GM19438 (cell line): Measurements from ENCODE around the gene TRIP6.
"Not testable (repeated sequence)": the region's sequence is repeated elsewhere in the genome, so short reads cannot be mapped to it uniquely, and the experiment has no call there.

Source experiments
- ATAC-seq: cut with Tn5 transposase; IDR thresholded peaks from one replicate; pipeline ENCODE4 v1.9.1; 2021; ENCODE audit warnings: low read depth; ENCODE audit not compliant: unreplicated experiment

The TRIP6 gene

DNA sequence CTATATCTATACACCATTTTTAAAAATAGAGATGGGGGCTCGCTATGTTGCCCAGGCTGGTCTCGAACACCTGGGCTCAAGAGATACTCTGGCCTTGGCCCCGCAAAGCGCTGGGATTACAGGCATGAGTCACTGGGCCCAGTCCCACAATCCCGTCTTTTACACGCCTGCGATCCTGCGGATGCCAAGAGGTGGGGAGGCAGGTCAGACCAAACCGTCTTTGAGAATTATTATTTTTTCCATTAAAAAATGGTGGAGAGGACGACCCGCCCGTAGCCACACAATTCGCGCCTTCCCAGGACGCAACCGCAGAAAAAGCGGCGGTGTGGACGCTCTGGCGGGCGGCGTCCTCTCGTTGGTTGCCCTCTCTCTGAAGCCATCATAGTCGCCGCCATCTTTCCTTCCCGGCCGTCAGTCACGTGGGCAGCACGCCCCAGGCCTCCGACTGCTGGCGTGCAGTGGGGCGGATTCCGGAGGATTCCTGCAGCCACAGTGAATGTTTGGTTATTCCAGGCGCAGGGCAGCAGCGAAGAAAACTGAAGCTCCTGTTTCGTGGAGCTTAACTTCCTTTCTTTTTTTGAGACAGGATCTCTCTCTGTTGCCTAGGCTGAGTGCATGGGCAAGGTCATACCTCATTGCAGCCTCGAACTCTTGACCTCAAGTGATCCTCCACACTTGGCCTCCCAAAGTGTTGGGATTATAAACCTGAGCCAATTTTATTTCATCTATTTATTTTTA is 29.9 kb upstream of the TRIP6 start:
- ATAC-seq, result peak; percentile 72

DNA sequence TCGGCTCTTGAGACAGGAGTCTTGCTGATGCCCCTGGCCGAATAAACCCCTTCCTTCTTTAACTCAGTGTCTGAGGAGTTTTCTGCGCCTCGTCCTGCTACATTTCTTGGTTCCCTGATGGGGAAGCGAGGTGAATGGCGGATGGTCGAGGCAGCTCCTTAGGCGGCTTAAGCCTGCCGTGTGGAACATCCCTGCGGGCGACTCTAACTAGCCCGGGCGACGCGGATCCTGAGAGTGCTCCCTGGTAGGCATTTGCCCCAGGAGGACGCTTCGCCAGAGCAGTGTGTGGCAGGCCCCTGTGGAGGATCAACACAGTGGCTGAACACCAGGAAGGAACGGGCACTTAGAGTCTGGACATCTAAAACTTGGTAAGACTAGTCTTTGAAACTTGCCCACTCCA is 27.8 kb upstream of the TRIP6 start:
- no peak for ATAC-seq

DNA sequence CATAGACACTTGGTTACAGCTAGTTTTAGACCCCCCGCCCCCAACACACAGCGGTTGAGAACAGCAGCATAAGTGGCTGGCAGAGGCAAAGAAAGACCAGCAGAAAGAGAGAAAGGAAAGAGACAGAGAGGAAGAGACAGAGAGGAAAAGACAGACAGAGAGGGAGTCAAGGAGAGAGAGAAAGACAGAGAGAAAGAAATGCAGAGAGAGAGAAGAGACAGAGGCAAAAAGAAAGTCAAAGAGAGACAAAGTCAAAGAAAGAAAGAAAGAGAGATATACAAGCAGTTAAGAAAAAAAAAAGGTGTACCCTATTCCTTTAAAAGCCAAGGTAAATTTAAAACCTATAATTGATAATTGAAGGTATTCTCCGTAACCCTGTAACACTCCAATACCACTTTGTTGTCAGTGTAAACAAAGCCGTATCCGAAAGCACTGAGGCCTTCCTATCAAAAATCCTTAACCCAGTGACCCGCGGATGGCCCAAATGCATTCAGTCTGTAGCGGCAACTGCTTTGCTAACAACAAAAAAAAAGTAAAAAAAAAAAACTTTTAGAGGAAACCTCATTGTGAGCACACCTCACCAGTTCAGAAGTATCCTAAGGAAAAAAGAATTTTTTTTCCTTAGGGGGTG is 26.6 kb upstream of the TRIP6 start:
- ATAC-seq, result no peak

DNA sequence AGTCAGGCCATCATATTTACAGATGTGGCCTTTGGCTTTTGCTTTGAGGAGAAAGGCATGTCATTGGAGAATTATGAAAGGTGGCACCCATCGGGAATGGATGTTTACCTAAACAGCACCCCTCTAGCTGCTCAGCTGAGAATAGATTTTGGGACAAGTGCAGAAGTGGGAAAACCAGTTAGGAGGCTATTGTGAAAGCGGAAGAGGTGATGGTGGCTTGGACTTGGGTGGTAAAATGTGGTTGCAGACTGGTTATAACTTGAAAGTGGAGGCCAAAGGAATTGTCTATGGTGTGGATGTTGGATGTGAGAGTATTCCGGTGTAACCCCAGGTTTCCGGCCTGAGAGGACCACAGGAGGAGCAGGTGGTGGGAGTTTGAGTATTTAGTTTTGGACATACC is 19.8 kb upstream of the TRIP6 start:
- ATAC-seq, result no peak

DNA sequence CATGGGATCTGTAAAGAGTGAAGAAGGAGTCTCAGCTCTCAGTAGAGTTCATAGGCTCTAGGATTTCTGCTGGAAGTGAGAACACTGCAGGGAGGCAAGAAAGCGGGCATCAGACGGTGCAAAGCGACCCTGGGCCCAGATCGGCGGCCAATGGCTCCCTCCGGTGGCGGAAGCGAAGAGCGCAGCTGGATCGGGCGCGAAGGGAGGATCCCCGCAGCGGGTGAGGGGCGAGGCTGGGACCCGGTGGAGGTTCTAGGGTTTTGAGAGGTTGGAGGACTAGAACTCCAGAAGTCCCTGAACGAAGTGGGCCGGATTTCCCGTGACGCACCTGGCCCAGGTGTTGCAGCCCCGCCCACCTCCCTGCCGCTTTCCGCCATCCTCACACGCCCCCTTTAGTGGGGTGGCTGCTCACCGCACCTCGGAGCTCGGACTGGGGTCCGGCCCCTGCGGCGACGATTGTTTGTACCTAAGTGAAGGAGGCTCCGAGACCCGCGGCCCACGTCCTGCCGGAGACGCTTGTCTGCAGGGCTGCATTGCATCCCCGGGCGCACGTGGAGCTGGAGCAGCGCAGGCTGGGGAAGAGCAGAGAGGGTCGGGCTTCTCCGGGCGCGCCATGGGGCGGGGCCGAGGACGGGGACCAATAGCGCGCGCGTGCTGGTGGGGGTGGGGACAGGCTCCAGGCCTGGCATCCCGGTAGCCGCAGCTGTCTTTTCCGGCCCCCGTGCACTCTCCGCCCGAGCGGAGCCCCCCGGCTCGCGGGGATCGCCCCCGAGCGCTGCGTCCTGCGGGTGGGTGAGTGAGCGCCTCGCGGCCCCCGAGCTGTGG is 14.9 kb upstream of the TRIP6 start, which contains the start of gene SLC12A9:
SLC12A9 (plus strand) TSS at position 666 of the 825 bp plus-strand sequence. CDS start 1,485 bp downstream, outside the sequence.
- peak; percentile 92 for ATAC-seq

DNA sequence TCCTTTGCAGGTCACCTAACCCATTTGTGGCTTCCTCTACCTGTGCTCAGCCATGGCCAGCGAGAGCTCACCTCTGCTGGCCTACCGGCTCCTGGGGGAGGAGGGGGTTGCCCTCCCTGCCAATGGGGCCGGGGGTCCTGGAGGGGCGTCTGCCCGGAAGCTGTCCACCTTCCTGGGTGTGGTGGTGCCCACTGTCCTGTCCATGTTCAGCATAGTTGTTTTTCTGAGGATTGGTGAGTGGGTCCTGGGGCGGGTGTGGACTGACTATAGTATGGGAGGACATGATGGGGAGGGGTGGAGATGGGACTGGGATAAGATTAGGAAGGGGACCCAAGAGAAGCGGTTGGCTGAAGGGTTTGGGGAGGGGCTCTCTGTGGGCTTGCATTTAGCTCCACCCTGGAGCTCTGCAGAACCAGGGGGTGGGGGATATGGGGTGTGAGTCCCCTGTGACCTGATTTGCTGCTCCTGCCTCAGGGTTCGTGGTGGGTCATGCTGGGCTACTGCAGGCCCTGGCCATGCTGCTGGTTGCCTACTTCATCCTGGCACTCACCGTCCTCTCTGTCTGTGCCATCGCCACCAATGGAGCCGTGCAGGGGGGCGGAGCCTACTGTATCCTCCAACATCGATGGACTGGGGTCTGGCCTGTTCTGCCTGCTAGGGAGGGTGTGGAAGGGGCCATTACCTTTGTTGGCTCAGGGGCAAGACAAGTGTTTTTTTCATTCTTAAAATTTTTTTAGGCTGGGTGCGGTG is 12.9 kb upstream of the TRIP6 start:
- ATAC-seq, result no peak

DNA sequence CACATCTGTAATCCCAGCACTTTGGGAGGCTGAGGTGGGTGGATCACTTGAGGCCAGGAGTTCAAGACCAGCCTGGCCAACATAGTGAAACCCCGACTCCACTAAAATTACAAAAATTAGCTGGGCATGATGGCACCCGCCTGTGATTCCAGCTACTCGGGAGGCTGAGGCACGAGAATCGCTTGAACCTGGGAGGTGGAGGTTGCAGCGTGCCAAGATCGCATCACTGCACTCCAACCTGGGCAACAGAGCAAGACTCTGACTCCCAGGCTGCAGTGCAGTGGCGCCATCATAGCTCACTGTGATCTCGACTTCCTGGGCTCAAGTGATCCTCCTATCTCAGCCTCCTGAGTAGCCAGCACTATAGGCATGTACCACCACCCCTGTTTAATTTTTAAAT is 12.3 kb upstream of the TRIP6 start:
- not testable (repeated sequence) for ATAC-seq

DNA sequence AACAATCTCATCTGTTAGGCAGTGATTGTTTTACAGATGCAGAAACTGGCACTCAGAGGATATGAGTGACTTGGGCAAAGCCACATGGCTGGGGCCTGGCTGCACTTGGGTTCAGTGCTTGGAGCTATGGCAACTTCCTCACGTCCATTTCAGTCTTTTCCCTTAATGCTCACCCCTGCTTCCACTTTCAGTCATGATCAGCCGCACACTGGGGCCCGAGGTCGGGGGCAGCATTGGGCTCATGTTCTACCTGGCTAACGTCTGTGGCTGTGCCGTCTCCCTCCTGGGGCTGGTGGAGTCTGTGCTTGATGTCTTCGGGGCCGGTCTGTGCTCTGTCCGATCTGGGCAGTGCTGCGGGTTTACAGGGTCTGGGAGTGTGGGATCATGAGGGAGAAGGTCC is 11.7 kb upstream of the TRIP6 start:
- no peak for ATAC-seq

DNA sequence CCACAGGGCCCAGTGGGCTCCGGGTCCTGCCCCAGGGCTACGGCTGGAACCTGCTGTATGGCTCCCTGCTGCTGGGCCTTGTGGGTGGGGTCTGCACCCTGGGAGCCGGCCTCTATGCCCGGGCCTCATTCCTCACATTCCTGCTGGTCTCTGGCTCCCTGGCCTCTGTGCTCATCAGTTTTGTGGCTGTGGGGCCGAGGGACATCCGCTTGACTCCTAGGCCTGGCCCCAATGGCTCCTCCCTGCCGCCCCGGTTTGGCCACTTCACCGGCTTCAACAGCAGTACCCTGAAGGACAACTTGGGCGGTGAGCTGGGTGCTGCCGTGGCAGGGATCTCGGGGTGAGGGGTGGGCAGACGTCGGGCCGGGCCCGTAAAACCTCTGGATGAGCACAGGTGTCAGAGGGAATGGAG is 10.3 kb upstream of the TRIP6 start:
- ATAC-seq, result no peak

DNA sequence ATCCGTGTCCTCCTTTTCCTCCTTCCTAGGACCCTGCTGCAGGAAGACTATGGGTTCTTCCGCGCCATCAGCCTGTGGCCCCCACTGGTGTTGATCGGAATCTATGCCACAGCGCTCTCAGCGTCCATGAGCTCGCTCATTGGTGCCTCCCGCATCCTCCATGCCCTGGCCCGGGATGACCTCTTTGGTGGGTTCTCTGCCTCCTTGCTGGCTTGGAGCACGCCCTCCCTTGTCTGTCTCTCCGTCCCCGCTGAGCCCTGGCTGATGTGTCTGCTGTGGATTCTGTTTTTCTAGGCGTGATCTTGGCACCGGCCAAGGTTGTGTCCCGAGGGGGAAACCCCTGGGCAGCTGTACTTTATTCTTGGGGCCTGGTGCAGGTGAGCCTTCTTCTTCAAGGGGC is 7.3 kb upstream of the TRIP6 start:
- ATAC-seq, result no peak

DNA sequence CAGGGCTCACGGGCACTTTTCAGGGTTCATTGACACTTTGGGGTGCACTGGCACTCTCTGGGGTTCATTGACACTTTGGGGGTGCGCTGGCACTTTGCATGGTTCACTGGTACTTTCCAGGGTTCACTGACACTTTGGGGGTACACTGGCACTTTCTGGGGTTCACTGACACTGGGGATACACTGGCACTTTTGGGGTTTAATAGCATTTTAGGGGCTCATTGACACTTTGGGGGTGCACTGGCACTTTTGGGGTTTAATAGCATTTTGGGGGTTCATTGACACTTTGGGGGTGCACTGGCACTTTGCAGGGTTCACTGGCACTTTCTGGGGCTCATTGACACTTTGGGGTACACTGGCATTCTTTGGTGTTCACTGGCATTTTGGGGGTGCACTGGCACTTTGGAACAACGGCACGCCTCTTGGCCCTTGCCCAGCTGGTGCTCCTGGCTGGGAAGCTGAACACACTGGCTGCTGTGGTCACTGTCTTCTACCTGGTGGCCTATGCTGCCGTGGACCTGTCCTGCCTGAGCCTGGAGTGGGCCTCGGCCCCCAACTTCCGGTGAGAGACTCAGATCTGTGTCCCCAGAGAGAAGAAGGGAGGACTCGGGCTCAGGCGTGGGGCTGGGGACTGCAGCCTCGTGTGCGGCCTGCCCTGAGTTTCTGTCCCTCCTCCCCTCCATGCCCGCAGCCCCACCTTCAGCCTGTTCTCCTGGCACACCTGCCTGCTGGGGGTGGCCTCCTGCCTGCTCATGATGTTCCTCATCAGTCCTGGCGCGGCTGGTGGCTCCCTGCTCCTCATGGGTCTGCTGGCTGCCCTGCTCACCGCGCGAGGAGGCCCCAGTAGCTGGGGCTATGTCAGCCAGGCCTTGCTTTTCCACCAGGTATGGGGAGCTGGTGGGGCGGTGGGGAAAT is 6.2 kb upstream of the TRIP6 start:
- ATAC-seq, result no peak

DNA sequence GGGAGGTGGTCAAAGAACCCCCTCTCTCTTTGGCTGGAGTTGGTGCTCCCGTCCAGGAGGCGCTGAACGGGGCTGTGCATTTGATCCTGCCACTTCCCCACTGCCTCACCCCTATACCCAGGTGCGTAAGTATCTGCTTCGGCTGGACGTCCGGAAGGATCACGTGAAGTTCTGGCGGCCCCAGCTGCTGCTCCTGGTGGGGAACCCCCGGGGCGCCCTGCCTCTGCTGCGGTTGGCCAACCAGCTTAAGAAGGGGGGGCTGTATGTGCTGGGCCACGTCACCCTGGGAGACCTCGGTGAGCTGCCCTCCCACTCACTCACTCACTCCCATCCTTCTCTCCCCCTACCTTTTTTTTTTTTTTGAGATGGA is 5.6 kb upstream of the TRIP6 start:
- ATAC-seq, result no peak

DNA sequence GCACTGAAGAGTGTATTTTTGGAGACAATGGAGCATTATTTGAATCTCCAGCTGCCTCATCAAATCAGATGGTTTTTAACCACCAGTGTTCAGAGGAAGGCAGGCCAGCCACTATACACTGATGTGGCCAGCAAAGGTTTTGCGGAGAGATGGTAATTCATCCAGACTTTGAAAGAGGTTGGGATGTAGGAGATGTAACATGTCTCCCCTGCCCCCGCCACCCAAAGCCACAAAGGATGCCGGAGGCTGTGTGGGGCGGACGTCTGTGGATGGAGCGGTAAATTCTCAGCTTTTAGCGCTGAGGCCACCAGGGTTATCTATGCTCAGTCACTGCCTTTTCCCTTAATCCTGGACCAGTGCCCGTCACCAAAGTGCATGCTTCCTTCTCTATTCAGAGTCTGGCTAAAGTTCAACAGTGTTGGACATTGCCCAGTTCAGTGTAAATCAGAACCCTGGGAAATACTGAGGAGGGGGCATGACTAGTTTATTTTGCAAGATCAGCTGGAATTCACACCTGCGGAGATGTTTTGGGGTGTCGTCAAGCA is 3.7 kb upstream of the TRIP6 start:
- no peak for ATAC-seq

DNA sequence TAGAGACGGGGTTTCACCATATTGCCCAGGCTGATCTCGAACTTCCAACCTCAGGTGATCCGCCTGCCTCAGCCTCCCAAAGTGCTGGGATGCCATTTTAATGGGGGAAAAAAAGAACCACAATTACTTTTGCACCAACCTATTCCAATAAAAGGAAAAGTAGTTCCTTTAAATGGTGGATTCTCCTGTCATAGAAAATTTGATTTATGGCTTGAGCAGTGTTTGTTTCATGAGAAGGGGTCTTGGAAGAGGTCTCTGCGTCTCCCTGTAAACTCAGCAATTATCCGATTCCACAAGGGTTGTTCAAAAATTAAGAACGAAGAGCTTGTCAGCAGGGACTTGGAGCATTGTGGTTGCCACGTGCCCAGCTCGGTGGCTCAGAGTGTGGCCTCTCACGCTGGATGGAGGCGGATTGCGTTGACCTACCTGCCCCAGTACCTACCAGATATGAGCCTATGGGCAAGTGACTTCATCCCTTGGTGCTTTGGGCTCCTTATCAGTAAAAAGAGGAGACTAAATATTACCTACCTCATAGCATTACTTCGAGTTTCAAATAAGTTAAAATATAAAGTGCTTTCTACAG is 2.8 kb upstream of the TRIP6 start:
- no peak for ATAC-seq

DNA sequence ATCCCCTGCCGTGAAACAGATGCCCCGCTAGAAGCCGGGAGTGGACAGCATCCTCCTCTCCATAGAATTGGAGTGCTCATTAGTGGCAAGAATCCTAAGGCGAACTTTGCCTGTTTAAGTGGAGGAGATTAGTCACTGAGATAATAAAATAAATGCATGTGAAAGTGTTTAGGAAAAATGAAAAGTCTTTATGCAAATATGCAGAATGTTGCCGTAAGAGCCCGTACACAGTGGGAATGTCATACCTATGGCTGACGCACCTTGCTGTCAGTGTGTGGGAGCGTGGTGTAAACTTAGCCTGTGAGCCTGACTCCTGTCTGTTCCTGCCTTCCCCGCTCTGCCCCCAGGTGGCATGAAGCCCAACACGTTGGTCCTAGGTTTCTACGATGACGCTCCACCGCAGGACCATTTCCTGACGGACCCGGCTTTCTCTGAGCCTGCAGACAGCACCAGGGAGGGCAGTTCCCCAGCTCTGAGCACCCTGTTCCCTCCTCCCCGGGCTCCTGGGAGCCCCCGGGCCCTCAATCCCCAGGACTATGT is 1.7 kb upstream of the TRIP6 start:
- ATAC-seq, result no peak

DNA sequence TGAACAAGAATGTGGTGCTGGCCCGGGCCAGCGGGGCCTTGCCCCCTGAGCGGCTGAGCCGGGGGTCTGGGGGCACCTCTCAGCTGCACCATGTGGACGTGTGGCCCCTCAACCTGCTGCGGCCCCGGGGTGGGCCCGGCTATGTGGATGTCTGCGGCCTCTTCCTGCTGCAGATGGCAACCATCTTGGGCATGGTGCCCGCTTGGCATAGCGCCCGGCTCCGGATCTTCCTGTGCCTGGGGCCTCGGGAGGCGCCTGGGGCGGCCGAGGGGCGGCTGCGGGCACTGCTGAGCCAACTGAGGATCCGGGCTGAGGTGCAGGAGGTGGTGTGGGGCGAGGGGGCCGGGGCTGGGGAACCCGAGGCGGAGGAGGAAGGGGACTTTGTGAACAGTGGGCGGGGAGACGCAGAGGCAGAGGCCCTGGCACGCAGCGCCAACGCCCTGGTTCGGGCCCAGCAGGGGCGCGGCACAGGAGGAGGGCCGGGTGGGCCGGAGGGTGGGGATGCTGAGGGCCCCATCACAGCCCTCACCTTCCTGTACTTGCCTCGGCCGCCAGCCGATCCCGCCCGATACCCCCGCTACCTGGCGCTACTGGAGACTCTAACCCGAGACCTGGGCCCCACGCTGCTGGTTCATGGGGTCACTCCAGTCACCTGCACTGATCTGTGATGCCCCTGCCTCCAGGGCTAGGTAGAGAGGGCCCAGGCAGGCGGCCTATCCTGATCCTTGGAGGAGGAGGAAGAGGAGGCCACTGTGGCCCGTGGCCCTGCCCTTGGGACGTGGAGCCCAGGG is 1.1 kb upstream of the TRIP6 start:
- ATAC-seq, result no peak

DNA sequence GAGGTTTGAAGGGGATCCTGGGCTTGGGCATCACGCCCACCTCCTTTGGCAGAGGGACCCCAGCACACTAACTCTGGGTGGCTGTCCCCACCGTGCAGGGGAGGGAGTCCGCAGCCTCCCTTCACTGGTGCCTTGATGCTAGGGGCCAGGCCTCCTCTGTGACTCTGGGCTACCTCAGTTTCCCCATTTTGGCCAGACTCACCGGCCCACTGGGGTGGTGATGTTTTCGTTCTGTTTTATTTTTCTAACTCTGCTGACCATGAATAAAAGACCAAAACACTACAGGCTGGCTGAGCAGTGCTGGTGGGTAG is 503 bp upstream of the TRIP6 start:
- ATAC-seq, result no peak

DNA sequence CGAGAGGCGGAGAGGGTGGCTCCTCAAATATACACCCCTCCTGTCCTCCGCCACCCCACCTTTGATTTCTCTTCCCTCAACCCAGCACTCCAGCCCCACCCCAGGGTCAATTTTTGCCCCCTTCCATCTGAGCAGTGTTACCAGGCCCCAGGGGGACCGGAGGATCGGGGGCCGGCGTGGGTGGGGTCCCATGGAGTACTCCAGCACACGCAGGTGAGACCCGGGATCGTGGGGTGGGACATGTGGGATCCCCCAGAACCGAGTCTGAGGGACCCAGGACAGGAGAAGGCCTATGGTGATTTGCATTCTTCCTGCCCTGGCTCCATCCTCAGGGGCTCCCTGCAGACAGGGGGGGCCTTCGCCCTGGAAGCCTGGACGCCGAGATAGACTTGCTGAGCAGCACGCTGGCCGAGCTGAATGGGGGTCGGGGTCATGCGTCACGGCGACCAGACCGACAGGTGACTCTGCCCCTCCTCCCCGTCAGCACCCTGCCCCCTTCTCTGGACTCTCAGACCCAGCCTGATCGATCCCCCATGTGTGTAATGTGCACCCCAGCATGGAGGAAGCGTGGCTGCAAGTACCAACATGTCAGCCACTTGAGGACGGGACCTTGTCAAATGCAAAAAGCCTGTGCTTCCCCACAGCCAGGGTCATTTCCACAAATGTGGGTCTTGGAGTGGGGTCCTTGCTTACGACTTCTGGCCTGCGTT is 744 bp downstream of the TRIP6 start:
- no peak for ATAC-seq
